Non-pigmented ciliary epithelial cell (primary cell): Measurements from ENCODE around the gene RORC.

Experiments used
- DNase-seq: peaks from one replicate; pipeline ENCODE4 v3.0.0-alpha.2; 2010; ENCODE audit warnings: low read depth

The RORC gene

DNA sequence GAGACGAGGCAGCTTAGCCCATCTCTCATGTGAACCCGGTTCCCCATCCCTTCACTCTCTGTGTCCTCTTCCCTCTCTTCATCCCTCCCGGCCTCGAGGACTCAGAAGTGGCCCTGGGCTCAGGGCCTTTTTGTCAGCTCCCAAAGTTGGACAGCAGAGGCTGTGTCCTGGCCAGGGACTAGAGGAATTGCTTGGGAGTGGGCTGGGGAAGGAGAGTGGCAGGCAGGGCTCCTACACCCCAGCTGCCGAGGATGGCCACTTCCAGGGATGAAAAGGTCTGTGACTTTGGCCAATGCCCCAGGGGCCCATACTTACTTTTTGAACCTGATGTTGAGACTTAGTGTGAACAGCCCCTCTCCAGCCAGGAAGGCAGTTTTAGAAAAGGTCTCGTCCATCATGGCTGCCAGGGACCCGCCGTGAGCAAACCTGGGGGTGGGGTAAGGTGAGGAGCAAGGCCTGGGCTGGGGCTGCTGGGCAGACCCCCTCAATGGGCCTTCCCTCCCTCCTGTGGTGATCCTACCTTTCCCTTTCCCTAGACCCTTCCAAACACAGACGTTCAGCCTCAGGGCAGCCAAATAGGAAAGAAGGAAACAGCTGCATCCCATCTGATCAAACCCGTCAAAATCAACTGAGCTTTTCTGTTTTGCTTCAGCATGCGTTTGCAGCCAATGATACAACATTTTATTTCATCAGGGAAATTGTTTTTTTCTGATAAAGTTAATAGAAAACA, 16.4 kb upstream of the RORC start:
- DNase-seq, result no peak

DNA sequence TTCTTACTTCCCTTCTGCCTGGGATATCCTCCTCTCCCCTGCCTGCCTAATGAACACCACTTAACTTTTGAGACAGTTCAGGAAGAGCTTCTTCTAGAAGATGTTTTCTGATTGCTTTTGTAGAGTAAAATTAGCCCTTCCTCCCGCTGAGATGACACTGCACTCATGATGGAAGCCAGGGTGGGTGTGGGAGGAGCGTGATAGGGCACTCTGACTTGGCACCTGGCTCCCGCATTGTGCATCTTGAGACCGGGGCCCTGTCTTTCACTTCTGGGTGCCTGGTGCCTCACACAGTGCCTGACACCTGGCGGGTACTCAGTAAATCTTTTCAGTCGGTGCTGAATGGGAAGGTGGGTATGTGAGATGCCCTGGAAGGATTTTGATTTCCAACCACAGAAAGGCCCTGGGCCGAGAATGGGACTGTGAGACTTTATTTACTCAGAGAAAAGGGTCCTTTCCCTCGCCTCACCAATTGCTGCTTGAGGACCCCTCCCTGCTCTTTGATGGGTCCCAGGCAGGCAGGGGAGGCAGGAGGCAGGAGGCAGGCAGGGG, 15.2 kb upstream of the RORC start:
- no peak for DNase-seq

DNA sequence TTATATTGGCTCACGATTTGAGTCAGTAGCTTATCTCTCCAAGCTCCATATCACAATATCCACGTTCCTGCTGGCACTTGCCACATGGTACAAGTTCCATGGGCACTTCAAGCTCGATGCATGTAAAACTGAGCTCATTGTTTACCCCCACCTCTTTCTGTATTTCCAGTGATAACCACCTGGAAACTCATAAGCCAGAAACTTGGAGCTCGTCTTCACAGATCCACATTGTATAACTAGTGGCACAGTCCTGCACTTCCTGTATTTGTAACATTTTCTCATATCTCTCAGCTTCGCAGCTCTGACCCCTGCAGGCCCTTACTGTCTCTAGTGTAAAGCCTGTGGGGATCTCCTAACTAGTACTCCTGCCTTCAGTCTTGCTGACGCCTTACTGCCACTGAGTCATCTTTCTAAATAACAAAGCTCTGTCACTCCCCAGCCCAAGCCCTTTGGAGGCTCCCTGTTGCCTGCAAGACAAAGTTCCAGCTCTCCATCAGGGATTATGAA, 14.5 kb upstream of the RORC start:
- DNase-seq, result peak; percentile 20

DNA sequence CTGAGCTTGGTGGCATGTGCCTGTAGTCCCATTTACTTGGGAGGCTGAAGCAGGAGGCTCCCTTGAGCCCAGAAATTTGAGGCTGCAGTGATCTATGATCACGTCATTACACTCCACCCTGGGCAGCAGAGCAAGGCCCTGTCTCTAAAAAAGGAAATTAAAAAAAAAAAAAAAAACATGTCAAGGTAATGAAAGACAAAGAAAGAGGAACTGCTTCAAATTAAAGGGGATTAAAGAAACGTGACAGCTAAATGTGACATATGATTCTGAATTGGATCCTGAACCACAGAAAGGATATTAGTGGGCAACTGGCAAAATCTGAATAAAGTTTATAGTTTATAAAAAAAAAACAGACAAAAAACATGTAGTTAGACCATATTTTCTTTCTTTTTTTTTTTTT, 11.8 kb upstream of the RORC start:
- DNase-seq, result no peak

DNA sequence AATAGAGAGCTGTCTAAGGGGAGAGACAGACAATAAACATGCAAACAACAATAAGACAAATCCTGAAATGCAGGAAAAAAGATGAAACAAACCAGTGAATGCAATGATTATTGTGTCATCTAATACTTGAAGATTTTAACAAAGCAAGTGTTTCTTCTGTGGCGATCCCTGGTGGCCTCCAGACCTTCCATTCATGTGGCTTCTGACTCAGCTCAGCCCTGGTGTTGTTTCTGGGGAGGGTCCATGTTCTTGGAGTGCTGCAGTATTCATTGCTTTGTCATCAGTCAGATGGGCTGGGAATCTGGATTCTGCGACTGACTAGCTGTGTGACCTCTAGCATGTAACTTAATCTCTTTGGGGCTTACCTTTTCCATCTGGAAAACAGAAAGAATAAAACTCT, 9.5 kb upstream of the RORC start:
- peak; percentile 58 for DNase-seq

DNA sequence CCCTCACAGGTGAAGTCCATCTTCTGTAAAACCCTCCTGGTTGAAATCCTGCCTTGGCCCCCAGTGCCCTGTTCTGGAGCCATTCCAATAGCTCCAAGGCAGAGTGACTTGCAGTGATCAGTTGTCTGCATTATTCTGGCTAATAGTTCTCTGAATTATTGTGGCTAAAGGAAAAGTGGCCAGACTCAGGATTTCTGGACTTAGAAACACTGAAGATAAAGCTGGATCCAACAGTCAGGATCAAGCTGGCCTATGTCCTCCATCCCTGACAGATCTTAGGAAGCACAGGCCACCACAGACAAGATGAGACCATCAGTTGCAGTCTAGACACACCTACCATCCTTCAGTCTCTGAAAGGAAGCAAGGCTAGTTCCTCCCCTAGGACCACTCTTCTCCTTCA, 8.8 kb upstream of the RORC start:
- no peak for DNase-seq

DNA sequence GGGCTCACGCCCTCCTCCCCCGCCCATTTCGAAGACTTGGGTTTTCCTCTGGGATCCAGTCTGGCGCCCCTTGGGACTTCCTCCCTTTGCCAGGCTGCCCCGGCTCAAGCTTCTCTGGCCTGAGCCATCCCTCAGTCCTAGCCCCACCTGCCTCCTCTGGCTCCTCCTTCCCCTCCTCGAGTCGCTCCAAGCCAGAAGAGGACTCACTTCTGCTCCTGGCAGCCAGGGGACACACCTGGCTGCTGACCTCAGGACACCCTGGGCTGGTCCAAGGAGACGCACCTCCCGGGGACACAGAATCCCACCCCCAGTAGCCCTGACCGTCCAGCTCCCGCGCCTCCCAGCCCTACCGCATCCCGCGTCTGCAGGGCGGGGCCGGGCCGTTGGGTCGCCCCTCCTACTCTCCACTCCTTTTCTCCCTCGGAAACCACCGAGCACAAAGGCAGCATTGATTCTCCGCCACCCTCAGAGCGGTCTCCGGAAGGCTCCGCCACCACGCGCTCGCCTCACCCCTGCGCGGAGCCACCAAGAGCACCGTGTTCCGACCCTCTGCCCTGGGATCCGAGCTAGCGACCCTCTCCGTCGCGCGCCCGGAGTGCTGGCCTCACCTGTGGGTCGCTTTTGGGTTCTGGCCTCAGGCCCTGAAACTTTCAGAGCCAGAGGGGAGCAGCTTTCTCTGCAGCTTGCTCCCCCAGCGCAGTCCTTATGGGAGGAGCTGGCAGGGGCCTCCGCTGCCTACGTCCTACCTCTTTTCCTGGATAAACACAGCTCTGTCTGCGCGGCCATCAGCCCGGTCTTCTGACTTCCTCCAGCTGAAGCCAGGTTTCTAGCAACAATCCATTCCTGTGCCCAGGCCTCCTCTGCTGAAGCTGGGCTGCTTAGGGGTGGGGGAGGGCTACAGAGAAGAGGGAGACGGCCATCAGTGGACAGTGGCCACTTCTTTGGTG, 8.1 kb upstream of the RORC start, which contains the start of gene C2CD4D:
Gene C2CD4D, minus strand, starts transcription at position 364 of the 947 bp plus-strand sequence. CDS start 831 bp downstream, outside the sequence.
- DNase-seq, result no peak

DNA sequence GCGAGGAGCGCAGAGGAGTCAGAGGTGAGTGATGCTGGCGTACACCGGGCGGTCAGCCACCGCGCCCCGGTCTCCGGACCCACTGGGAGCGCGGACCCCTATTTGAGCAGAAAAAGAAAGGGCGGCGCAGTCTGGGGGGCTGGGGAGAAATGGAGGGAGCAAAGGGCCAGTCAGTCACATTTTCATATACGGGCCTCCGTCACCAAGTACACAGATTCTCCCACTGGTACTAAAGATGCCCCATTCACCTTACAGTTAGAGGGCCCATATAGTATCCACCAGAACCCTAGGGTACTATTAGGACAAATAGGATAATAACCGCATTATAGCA, 7.4 kb upstream of the RORC start:
- no peak for DNase-seq

DNA sequence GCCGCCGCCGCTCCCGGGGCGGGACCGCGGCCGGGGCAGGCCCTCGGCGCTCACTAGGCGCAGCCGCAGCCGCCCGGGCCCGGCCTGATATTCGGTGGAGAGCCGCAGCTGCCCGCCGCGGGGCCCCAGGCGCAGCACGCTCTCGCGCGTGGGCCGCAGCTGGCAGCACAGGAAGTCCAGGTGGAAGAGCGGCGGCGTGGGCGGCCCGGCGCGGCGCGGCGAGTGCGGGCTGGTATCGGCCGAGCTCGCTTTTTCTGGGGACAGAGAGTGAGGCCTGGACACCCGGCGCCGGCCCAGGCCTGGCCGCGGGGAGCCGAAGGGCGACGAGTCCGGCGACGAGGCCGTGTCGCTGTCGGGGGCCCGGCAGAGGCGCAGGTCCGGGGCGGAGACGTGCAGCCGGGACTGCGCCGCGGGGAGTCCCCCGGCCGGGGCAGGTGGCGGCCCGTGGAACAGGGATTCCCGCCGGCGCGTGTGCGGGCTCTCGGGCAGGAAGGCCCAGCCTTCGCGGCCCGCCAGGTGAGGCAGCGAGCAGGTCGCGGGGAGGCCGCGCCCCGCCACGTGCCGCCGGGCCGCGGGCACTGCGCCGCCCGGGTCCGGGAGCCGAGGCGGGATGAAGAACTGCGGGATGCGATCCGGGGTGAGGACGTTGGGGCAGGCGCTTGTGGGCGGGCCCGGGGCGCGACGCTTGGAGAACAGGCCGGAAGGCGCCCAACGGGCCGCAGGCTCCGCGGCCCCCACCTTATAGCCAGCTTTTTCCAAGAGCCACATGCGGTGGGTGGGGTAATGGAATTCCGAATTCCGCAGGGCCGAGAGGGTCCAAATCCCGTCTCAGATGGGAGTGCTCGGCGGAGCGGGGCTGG, 6.8 kb upstream of the RORC start:
- DNase-seq, result no peak

DNA sequence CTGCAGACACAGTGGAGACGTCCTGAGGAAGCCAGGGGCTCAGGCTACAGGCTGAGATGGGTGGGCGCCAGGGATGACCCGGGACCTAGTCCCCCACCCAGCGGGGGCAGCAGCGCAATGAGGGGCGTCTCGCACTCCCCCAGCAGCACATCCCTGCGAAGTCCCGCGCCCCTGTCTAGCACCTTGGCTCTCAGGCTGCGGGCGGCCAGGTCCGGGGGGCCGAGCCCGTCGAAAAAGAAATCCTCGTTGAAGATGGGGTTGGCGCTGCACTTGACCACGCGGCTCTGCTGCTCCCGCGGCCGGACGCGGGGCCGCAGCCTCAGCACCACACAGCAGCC, 6.3 kb upstream of the RORC start:
- DNase-seq, result no peak

DNA sequence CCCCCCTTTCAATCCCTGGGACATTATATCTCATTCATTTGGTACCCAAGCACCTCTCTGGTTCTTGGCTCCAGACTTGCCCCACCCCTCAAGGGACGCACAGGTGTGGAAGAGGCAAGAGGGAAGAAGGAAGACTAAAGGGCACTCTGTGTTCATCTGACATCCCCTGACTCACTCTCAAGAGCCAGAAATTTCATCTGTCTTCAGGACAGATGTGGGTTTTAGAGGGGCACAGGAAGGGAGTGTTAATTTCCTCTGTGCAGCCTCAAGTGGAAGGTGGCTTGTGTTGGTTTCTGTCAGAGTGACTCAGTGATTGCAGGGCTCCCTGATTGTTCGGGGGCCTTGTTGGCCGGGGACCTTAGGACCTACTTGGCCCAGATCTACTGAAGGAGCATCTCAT, 5.6 kb upstream of the RORC start:
- DNase-seq, result no peak

DNA sequence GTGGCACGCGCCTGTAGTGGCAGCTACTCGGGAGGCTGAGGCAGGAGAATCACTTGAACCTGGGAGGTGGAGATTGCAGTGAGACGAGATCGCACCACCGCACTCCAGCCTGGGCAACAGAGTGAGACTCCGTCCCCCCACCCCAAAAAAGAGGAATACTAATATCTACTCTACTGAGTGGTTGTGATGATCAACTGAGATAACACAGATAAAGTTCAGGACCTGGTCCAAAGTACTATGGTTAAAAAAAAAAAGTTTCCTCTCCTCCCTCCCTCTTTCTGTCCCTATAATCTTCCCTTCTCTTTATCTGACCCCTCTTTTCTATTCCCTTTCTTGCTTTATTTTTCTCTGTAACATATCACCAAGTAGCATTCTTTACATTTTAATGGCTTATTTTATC, 4.0 kb upstream of the RORC start:
- DNase-seq, result no peak

DNA sequence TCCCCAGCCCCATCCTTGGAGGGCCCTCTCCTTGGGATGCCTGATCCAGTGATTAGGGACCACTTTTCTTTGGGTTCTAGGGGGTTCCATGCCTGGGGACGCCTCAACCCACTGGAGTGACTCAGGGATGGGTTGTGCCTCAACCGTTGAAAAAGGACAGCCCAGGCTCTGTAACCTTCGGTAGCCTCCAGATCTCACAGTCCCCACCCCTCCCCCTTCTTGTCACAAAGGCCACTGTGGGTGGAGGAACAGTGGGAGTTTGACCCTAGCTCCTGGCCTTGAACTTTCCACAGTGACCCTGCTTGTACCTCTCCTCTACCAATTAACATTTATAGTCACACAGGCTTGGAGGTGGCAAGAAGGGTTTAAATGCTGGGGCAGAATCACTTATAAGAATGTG, 2.6 kb upstream of the RORC start:
- DNase-seq, result no peak

DNA sequence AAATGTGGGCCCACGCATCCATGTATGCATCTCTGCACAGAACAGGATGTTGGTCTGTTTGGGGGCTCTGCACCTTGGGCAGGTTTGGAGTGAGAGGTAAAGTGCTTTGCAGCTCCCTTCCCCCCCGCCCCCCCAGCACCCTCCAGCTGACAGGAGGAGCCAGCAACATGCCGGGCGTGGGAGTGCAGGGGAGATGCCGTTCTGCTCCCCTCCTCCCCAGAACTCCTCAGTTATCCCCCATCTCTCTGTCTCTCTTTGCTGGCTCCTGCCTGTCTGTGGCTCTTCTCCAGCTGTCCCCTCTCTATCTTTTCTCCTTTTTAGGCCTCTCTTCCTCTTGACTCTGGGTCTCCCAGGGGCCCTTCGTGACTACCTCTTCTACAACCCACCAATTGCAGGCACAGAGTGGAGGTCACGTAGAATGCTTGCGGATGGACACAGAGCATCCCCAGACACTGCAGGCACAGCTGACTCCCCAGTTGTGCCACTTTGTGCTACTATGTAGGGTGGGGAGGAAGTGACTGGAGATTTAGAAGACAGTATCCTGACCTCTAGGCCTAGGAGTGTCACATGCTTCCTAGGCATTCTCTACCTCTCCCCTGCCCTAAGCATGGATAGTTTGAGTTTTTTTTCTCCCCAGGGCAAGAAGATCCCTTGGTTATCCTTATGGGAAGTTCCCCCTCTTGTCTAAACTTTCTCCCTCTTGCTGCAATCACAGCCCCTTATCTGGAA, 1.7 kb upstream of the RORC start:
- DNase-seq, result no peak

DNA sequence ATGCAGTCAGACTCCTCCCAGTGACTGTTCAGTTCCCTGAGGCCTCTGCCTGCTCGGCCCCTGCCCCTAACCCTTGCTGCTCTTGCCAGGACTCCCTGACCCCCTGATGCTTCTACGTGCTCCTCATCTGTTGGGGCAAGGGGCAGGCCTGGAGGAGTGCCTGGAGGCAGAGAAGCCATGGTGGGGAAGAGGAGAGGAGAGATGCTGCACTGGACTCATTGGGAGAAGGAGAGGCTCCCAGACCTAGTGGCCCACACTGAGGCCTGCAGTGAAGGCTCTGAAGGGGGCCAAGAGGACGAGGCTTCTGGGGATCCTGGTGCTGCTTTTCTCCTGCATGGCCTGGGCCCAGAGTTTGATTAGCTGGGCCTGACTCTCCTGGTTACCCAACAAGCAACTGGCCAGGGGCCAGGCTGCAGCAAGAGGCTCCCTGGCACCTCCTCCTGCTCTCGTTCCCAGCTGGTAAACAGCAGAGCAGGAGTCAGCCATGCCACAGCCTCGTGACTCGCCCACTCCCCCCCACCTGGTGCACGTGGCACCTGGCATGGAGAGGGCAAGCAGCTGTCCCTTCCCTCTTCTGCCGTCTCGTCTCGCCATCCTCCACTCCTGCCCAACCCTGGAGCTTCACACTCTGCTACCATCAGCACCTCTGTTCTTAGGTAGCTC, 847 bp upstream of the RORC start:
- DNase-seq, result no peak

DNA sequence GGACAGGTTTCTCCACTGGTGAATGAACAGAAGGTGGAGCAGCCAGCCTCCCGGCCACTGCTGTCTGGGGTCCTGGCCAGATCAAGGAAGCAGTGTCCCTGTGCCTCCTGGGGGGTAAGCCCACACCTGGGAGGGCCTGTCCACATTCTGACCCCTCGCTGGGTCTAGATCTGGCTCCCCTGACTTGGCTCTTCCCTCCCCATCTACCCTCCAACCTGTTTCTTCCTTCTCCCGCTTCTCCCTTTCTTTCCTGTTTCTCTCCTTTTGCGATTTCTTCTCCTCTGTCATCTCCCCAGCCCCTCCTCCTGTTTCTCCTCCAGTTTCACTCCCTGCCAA, 378 bp downstream of the RORC start:
- no peak for DNase-seq

DNA sequence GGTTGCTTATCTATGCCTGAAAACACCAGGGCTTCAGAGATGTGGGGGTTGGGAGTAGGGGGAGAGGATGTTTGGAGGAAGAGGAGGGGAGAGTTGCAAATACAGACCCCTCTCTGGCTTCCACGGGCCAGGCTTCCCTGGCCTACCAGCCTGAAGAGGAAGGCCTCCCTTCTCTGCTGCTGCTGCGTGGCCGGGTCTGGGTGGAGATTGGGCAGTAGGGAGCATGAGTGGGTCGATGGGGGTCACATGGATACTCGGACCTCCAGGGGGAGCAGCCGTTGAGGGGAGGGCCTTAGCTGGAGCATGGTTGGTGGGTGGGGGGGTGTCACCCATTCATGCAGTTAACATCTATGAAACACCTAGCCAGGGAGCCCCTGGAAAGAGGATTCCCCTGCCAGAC, 1.5 kb downstream of the RORC start:
- no peak for DNase-seq

DNA sequence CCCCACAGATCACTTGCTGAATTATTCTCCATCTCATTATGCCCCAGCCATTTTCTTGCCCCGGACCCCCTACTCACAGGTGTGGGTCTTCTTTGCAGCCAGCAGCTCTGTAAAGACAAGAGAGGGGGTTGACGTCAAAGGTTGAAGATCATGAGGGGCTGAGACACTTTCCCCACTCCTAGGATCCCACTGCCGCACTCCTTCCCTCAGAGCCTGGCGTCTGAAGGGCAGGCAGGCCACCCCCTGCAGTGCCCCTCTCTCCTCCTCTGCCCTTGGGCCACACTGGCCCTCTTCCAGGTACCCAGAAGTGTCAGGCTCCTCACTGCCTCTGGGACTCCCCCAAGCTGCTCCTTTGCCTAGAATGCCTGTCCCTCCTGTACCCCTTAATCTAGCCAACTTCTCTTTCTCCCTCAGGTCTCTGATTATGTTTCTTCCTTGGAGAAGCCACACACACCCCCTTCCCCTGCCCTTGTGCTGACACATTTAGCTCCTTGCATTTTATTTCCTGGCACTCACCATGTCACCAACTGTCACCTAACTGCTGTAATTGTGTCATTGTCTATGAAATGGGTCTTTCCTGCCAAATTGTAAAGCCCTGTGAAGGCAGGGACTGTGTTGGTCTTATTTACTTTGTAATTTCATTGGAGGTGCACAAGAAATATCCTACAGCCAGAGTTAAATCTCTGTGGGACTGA, 2.1 kb downstream of the RORC start:
- DNase-seq, result no peak

DNA sequence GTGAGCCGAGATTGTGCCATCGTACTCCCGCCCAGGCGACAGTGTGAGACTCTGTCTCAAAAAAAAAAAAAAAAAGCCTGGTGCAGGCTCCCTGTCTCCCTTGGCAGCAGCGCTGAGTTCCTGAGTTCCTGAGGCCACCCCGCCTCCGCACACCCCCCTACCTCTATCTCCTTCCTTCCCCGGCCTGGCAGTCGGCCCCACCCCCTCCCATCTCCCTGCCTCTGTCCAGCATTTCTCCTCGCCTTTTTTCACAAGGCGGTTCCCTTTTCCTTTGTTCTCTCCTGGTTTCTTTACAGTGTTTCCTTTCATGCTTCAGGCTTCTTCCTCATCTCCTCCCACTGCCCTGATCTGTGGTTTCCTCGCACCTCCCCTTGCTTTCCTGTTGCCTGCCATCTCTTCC, 2.7 kb downstream of the RORC start:
- DNase-seq, result no peak

DNA sequence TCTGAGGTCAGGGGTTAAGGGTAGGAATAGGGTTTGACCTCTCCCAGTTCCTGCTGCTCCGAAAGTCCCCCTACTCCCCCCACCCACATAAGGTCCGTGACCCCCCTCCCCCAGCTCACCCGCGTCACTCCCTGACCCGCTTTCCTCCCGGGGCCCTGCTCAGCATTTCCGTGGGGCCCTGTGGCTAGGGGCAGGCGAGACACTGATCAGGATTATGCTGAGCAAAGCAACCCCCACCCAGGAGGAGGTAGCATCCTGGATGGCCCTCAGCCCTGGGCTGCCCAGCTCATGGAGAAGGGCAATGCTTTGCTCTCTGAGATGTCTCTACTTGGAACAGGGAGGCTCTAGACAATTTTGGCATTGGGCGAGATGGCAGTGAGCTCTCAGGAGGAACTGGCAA, 3.7 kb downstream of the RORC start:
- no peak for DNase-seq
